ENCODE data around the gene WWOX.

DNA sequence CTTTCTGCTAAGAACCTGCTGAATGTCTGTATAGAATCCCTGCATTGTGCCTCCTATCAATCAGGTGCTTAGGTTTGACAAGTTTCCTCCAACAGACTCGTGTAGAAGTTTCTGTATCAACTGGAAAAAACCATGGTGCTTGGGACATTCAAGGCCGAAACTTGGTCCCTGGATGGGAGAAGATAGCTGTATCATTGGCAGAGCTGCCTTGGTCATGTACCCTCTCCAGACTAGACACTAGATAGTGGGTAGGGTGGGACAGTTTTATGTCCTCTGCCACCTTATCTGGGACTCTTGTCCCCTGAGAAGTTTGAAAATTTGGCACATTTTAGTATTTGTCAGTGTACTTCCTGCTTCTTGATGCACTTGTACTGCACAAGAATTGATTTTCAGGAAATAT lies 520.8 kb downstream of the WWOX start:
- TF ChIP-seq CTCF (IDR thresholded peaks at IDR 0.05; ENCODE audit: poor library complexity, severe bottlenecking) = no peak
- TF ChIP-seq REST (IDR thresholded peaks at IDR 0.05; ENCODE audit: borderline replicate concordance) = no peak
- no peak for TF ChIP-seq EZH2 (IDR thresholded peaks at IDR 0.05; ENCODE audit: borderline replicate concordance, insufficient read depth, low read length, poor library complexity, severe bottlenecking)
- TF ChIP-seq EP300 (conservative IDR thresholded peaks at IDR 0.05; ENCODE audit: poor library complexity, severe bottlenecking) = no peak

Data from neural cell (in vitro differentiated cells).